MM.1S (cell line): ENCODE results near the gene PCDHGA7.

Experiments used
- DNase-seq: peaks from one replicate; pipeline ENCODE4 v3.0.0-alpha.2; 2015
- H2AFZ ChIP-seq: fragments of 300-600 bp; sonication (generic); 2 replicates; pipeline ENCODE4 v1.6.0; 2016; ENCODE audit warnings: antibody characterized with exemption, low read length
- H3F3A ChIP-seq: fragments of 300-600 bp; sonication (generic); 2 replicates; pipeline ENCODE4 v1.6.1; 2016; ENCODE audit warnings: mild to moderate bottlenecking, antibody characterized with exemption, low read length, moderate library complexity, mixed read lengths; ENCODE audit not compliant: insufficient read depth
- H3K27ac ChIP-seq: fragments of 300-600 bp; sonication (generic); 2 replicates; pipeline ENCODE4 v1.5.1; 2016; ENCODE audit warnings: mild to moderate bottlenecking, low read length
- H3K27me3 ChIP-seq: fragments of 300-600 bp; sonication (generic); replicated peaks from 2 replicates; pipeline ENCODE4 v1.6.0; 2016; ENCODE audit warnings: low read length; ENCODE audit not compliant: insufficient read depth
- H3K36me3 ChIP-seq: fragments of 300-600 bp; sonication (generic); replicated peaks from 2 replicates; pipeline ENCODE4 v1.6.1; 2016; ENCODE audit warnings: mild to moderate bottlenecking, low read length, mixed read lengths; ENCODE audit not compliant: insufficient read depth
- H3K4me1 ChIP-seq: fragments of 300-600 bp; sonication (generic); 2 replicates; pipeline ENCODE4 v1.6.1; 2016; ENCODE audit warnings: low read length, mixed read lengths
- H3K4me2 ChIP-seq: fragments of 300-600 bp; sonication (generic); 2 replicates; pipeline ENCODE4 v1.6.0; 2016; ENCODE audit warnings: low read depth, low read length
- H3K4me3 ChIP-seq: fragments of 300-600 bp; sonication (generic); 2 replicates; pipeline ENCODE4 v1.5.1; 2016; ENCODE audit warnings: low read length, mixed read lengths
- H3K79me2 ChIP-seq: fragments of 300-600 bp; sonication (generic); 2 replicates; pipeline ENCODE4 v1.6.1; 2016; ENCODE audit warnings: mixed run types, low read length, mixed read lengths
- H3K9ac ChIP-seq: fragments of 300-600 bp; sonication (generic); 2 replicates; pipeline ENCODE4 v1.6.1; 2016; ENCODE audit warnings: low read length, mixed read lengths
- H3K9me2 ChIP-seq: fragments of 300-600 bp; sonication (generic); replicated peaks from 2 replicates; pipeline ENCODE4 v1.6.1; 2016; ENCODE audit warnings: mild to moderate bottlenecking, low read length, mixed read lengths; ENCODE audit not compliant: insufficient read depth
- H3K9me3 ChIP-seq: fragments of 300-600 bp; sonication (generic); replicated peaks from 2 replicates; pipeline ENCODE4 v1.6.1; 2016; ENCODE audit warnings: mild to moderate bottlenecking, low read length, mixed read lengths; ENCODE audit not compliant: insufficient read depth
- H4K20me1 ChIP-seq: fragments of 300-600 bp; sonication (generic); 2 replicates; pipeline ENCODE4 v1.6.1; 2016; ENCODE audit warnings: mild to moderate bottlenecking, low read length, moderate library complexity, mixed read lengths; ENCODE audit not compliant: insufficient read depth
- CTCF ChIP-seq: fragments of 300-600 bp; sonication (generic); IDR thresholded peaks from 2 replicates; pipeline ENCODE4 v1.5.1; 2016; ENCODE audit warnings: antibody characterized with exemption, low read length, mixed read lengths
- EZH2 ChIP-seq: fragments of 300-600 bp; sonication (generic); optimal IDR thresholded peaks from 2 replicates; pipeline ENCODE3; 2017; ENCODE audit warnings: low read depth, mild to moderate bottlenecking, antibody characterized with exemption, low read length, mixed read lengths
- EZH2phosphoT487 ChIP-seq: fragments of 300-600 bp; sonication (generic); IDR thresholded peaks from 2 replicates; pipeline ENCODE4 v1.6.1; 2018; ENCODE audit warnings: antibody characterized with exemption, low read length

The PCDHGA7 gene

GRCh38 chr5:141388661-141389060 is 6.1 kb downstream of the PCDHGA7 start:
- no peaks in the 10 kb centered on the region for H3K9me2 ChIP-seq
- H3K4me2 ChIP-seq: peak overlapping the region; percentile 43; the same call in 1 of the 2 replicates
- no peaks in the 10 kb centered on the region for H3K9me3 ChIP-seq

GRCh38 chr5:141389153-141390042 is 6.9 kb downstream of the PCDHGA7 start:
- Histone ChIP-seq H3K27me3 (0 out of 2 replicates have a peak, but pooled peaks cover 8% of the 10 kb centered on the region), H3K4me1 (no peaks in the 10 kb centered on the region), H2AFZ (no peak overlapping the region), H3K4me3 (no peak overlapping the region), H3K9me2 (no peaks in the 10 kb centered on the region), H3K79me2 (no peaks in the 10 kb centered on the region), H3K9ac (no peak overlapping the region), H4K20me1 (no peaks in the 10 kb centered on the region), H3K9me3 (no peaks in the 10 kb centered on the region), H3K4me2 (no peak overlapping the region), H3K27ac (no peak overlapping the region), H3K36me3 (no peaks in the 10 kb centered on the region), H3F3A (no peaks in the 10 kb centered on the region)
- DNase-seq: no peak
- TF ChIP-seq EZH2phosphoT487 (no peak), EZH2 (no peak), CTCF (no peak)

More at GRCh38 chr5:141388661-141389060, 6.1 kb downstream of the PCDHGA7 start:
- Histone ChIP-seq H3K9ac (no peak overlapping the region), H3K4me3 (no peak overlapping the region; the same call in 1 of the 2 replicates), H3K27me3 (peaks cover 10% of the 10 kb centered on the region; the same call in 1 of the 2 replicates), H3K4me1 (no peaks in the 10 kb centered on the region), H3F3A (no peaks in the 10 kb centered on the region), H3K27ac (no peak overlapping the region), H4K20me1 (no peaks in the 10 kb centered on the region), H3K36me3 (no peaks in the 10 kb centered on the region), H2AFZ (no peak overlapping the region), H3K79me2 (no peaks in the 10 kb centered on the region)
- no peak for DNase-seq
- TF ChIP-seq EZH2: no peak
- TF ChIP-seq EZH2phosphoT487: no peak
- no peak for TF ChIP-seq CTCF

- H4K20me1 ChIP-seq: no peaks in the 10 kb centered on the region
- peak; percentile 57 for DNase-seq
- no peaks in the 10 kb centered on the region for H3K36me3 ChIP-seq
- H3K4me3 ChIP-seq: no peak within 1 kb of the TSS
- no peaks in the 10 kb centered on the region for H3K4me1 ChIP-seq
- 0 out of 2 replicates have a peak, but pooled peaks cover 5% of the 10 kb centered on the region for H3K27me3 ChIP-seq
- H3K4me2 ChIP-seq: no peak within 1 kb of the TSS
- H2AFZ ChIP-seq: no peak within 1 kb of the TSS
- H3F3A ChIP-seq: no peaks in the 10 kb centered on the region
- H3K27ac ChIP-seq: no peak within 1 kb of the TSS
- H3K9me3 ChIP-seq: no peaks in the 10 kb centered on the region
- no peaks in the 10 kb centered on the region for H3K9me2 ChIP-seq
- peak; percentile 52 for TF ChIP-seq CTCF
- TF ChIP-seq EZH2: no peak
- H3K79me2 ChIP-seq: no peaks in the 10 kb centered on the region
- H3K9ac ChIP-seq: no peak within 1 kb of the TSS
These were observed 10.1 kb downstream of the PCDHGA7 start, which contains the start of gene PCDHGA8 for GRCh38 chr5:141392429-141393198. Gene PCDHGA8, plus strand, starts transcription at chr5:141392633. Its CDS starts 181 bp downstream, at chr5:141392814.
